Endothelial cell of umbilical vein (primary cell): ENCODE data around the gene NOX5. TPM values are rescaled to one million over a fixed set of nuclear protein-coding genes. Genes with fewer than 3 reads are reported as not detected.

ENCODE experiments used
- BruUV-seq: library from RNA; stranded (reverse); fragments of 400-500 nt; replicated peaks from 2 replicates; lab custom pipeline; 2021; lab: Mats Ljungman, UMichigan
- CTCF ChIA-PET: fragments of 300-600, 350-600 bp; sonication (Branson Sonifier 250); formaldehyde crosslinking; loops from one replicate; lab custom pipeline; 2021; ENCODE audit warnings: antibody characterized with exemption, inconsistent platforms; lab: Charles Lee
- POLR2A ChIA-PET: fragments of 300-600, 350-600 bp; sonication (Branson Sonifier 250); formaldehyde crosslinking; loops from one replicate; lab custom pipeline; 2021; ENCODE audit warnings: antibody characterized with exemption, inconsistent platforms; lab: Charles Lee
- DNase-seq: peaks from one replicate; pipeline ENCODE4 v3.0.0-alpha.2; 2011; ENCODE audit warnings: low read depth, low spot score
- FAIRE-seq: peaks from 2 replicates; lab custom pipeline; 2011; peaks lifted over from hg19 to GRCh38; lab: Jason Lieb, UNC
- H2AFZ ChIP-seq: 2 replicates; pipeline ENCODE4 v1.6.0; 2012; ENCODE audit warnings: low read depth, low read length, control low read depth, inconsistent platforms
- H3K27ac ChIP-seq: 2 replicates; pipeline ENCODE4 v1.5.1; 2011; ENCODE audit warnings: low read depth, mild to moderate bottlenecking, control low read depth, low read length, moderate library complexity; ENCODE audit not compliant: insufficient read depth
- H3K27me3 ChIP-seq, 2 experiments: 2 replicates each; pipeline versions ENCODE4 v1.6.0 to v1.6.1; 2011; ENCODE audit warnings: low read length in 2 of 2, mixed read lengths in 1 of 2; ENCODE audit not compliant: control insufficient read depth in 2 of 2, insufficient read depth in 2 of 2
- H3K36me3 ChIP-seq, 2 experiments: 2 replicates in 1 of 2; 3 replicates in 1 of 2; pipeline ENCODE4 v1.5.1; 2011; ENCODE audit warnings: low read length in 2 of 2, mild to moderate bottlenecking in 1 of 2, moderate library complexity in 1 of 2; ENCODE audit not compliant: control insufficient read depth in 2 of 2, insufficient read depth in 2 of 2; ENCODE audit errors: extremely low read depth in 1 of 2
- H3K4me1 ChIP-seq: 3 replicates; pipeline ENCODE4 v1.5.1; 2011; ENCODE audit warnings: mild to moderate bottlenecking, low read length; ENCODE audit not compliant: control insufficient read depth, insufficient read depth; ENCODE audit errors: extremely low read depth
- H3K4me2 ChIP-seq: 2 replicates; pipeline ENCODE4 v1.6.1; 2011; ENCODE audit warnings: low read length, control low read depth, mixed read lengths; ENCODE audit not compliant: insufficient read depth
- H3K4me3 ChIP-seq, 3 experiments: fragments of 200-600 bp in 1 of 3; sonication (generic), shearing (Covaris generic) in 1 of 3; replicated peaks in 1 of 3; 2 replicates each; pipeline ENCODE4 v1.5.1; 2011 to 2016; ENCODE audit warnings: control low read depth in 3 of 3, low read length in 3 of 3, mild to moderate bottlenecking in 2 of 3, inconsistent platforms in 1 of 3, low read depth in 1 of 3, moderate library complexity in 1 of 3; ENCODE audit not compliant: insufficient read depth in 1 of 3
- H3K79me2 ChIP-seq: 2 replicates; pipeline ENCODE4 v1.6.0; 2012; ENCODE audit warnings: low read length, inconsistent platforms; ENCODE audit not compliant: control insufficient read depth, insufficient read depth
- H3K9ac ChIP-seq: replicated peaks from 2 replicates; pipeline ENCODE3; 2011; ENCODE audit warnings: low read length, control low read depth; ENCODE audit not compliant: insufficient read depth; ENCODE audit errors: extremely low read depth
- H3K9me1 ChIP-seq: replicated peaks from 3 replicates; pipeline ENCODE4 v1.6.0; 2011; ENCODE audit warnings: mild to moderate bottlenecking, low read length; ENCODE audit not compliant: control insufficient read depth, insufficient read depth; ENCODE audit errors: extremely low read depth
- H3K9me3 ChIP-seq: replicated peaks from 2 replicates; pipeline ENCODE4 v1.5.1; 2012; ENCODE audit warnings: low read length, inconsistent platforms; ENCODE audit not compliant: control insufficient read depth, insufficient read depth
- H4K20me1 ChIP-seq: replicated peaks from 2 replicates; pipeline ENCODE3; 2011; ENCODE audit warnings: mild to moderate bottlenecking, low read length; ENCODE audit not compliant: control insufficient read depth, insufficient read depth; ENCODE audit errors: extremely low read depth
- CTCF ChIP-seq, 2 donors: IDR thresholded peaks; 1 replicate in 1 of 2; 2 replicates in 1 of 2; pipeline ENCODE4 v1.5.1; 2011; ENCODE audit warnings: low read length in 2 of 2, mild to moderate bottlenecking in 2 of 2, moderate library complexity in 2 of 2, control low read depth in 1 of 2, inconsistent platforms in 1 of 2, low read depth in 1 of 2; ENCODE audit not compliant: insufficient read depth in 1 of 2; ENCODE audit errors: extremely low read depth in 1 of 2
- EZH2 ChIP-seq: IDR thresholded peaks from 2 replicates; pipeline ENCODE4 v1.6.1; 2012; ENCODE audit warnings: borderline replicate concordance, low read depth, mild to moderate bottlenecking, moderate library complexity, low read length, inconsistent platforms; ENCODE audit not compliant: severe bottlenecking
- FOS ChIP-seq: IDR thresholded peaks from 2 replicates; pipeline ENCODE4 v1.6.1; 2011; ENCODE audit warnings: mild to moderate bottlenecking, low read length, moderate library complexity, borderline replicate concordance; ENCODE audit not compliant: insufficient read depth
- GATA2 ChIP-seq: IDR thresholded peaks from 2 replicates; pipeline ENCODE4 v1.7.0; 2011; ENCODE audit warnings: low read depth, mild to moderate bottlenecking, moderate library complexity, mixed read lengths, low read length; ENCODE audit not compliant: insufficient read length, insufficient read depth
- JUN ChIP-seq: IDR thresholded peaks from 2 replicates; pipeline ENCODE4 v1.6.1; 2011; ENCODE audit warnings: borderline replicate concordance, low read depth; ENCODE audit not compliant: insufficient read length, insufficient read depth
- MAX ChIP-seq: IDR thresholded peaks from 2 replicates; pipeline ENCODE4 v1.6.1; 2011; ENCODE audit not compliant: insufficient read depth, insufficient read length
- MYC ChIP-seq: IDR thresholded peaks from one replicate; pipeline ENCODE4 v1.6.1; 2011; ENCODE audit warnings: mild to moderate bottlenecking, low read depth, low read length
- POLR2A ChIP-seq: IDR thresholded peaks from 2 replicates; pipeline ENCODE4 v1.6.1; 2012; ENCODE audit warnings: low read depth, mild to moderate bottlenecking, control low read depth, low read length
- POLR2AphosphoS5 ChIP-seq: IDR thresholded peaks from 2 replicates; pipeline ENCODE4 v1.6.1; 2012; ENCODE audit warnings: low read depth, mild to moderate bottlenecking, control low read depth, low read length, moderate library complexity; ENCODE audit not compliant: insufficient read depth
- dilution Hi-C: fragments of 300-500 bp; cut with MboI; formaldehyde crosslinking; loops from one replicate; pipeline ENCODE4 v1.15.0; 2019; ENCODE audit warnings: low sequenced_read_pairs; ENCODE audit not compliant: extremely low pct_ligation_motif_present
- intact Hi-C: fragments of 100-400 bp; cut with micrococcal nuclease; formaldehyde crosslinking; loops from one replicate; pipeline ENCODE4 v1.10.0; 2022
- polyA plus RNA-seq, 4 experiments: library from polyadenylated mRNA; depleted of rRNA in 3 of 4; stranded (reverse) in 3 of 4; unstranded in 1 of 4; fragments of >200 nt; gene quantifications; 2 replicates each; pipeline versions ENCODE4 v1.2.1 to v1.2.3, GENCODE V29; 2011 to 2012; ENCODE audit warnings: missing spikeins in 1 of 4
- total RNA-seq: library from RNA; stranded (reverse); gene quantifications from 2 replicates; pipeline ENCODE4 v1.2.3, GENCODE V29; 2021

Gene NOX5
- total and polyA plus RNA-seq, 2 donors (not counting 3 experiments of a cell fraction or from before 2014, with no cell fraction given): 0.08 TPM; not detected in 1

DNA sequence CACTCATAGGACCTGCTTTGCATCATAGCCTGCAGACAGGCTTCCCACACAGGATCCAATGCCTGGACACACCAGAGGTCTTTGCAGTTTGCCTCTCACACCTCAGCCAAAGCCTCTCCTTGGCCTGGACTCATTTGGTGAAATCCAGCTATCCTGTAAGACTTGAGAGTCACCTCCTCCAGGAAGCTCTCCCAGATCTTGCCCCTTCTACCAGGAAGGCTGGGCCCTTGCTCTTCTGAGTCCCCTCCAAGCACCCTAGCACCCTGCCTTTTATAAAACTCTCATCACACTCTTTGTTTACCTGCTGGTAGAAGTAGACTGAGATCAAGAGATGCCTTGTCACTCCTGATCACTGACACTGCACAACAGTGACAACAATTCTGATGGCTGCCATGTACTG lies 79.1 kb downstream of the NOX5 start:
- TF ChIP-seq MYC (no peak), FOS (no peak), POLR2AphosphoS5 (no peak), JUN (no peak), MAX (no peak), EZH2 (no peak), GATA2 (no peak), POLR2A (no peak), CTCF (IDR thresholded peaks at IDR 0.05; ENCODE audit: extremely low read depth in 1 of 2, insufficient read depth in 1 of 2, low read depth in 1 of 2, low read length in 2 of 2) (no peak)
- BruUV-seq: no TSS peak
- peak overlapping the region; percentile 18 for H2AFZ ChIP-seq
- DNase-seq: no peak
- no peak overlapping the region for H3K27ac ChIP-seq
- H3K9ac ChIP-seq: no peak overlapping the region
- H3K36me3 ChIP-seq: no peaks in the 10 kb centered on the region
- H3K9me3 ChIP-seq: no peaks in the 10 kb centered on the region
- FAIRE-seq: no peak
- no peaks in the 10 kb centered on the region for H3K9me1 ChIP-seq
- ChIA-PET POLR2A (no interaction called here), CTCF (interaction anchor here (0.9 to 2.6 kb wide), 4 partner anchors 12 to 132 kb away, joined by 3 to 18 read pairs (median 5); partner anchors contain the start of gene GLCE)
- H3K27me3 ChIP-seq: no peaks in the 10 kb centered on the region
- H3K4me3 ChIP-seq: no peak overlapping the region
- dilution Hi-C loops (no loop called here), intact Hi-C loops (no loop called here)
- H3K79me2 ChIP-seq: no peaks in the 10 kb centered on the region
- no peak overlapping the region for H3K4me2 ChIP-seq
- H3K4me1 ChIP-seq: peaks cover 29% of the 10 kb centered on the region
- H4K20me1 ChIP-seq: no peaks in the 10 kb centered on the region
